ENCODE results near the gene SH3D19.
A peak's percentile ranks its signal among the peaks of the same experiment; 100 is the strongest.
"Not testable (repeated sequence)": the region's sequence is repeated elsewhere in the genome, so short reads cannot be mapped to it uniquely, and the experiment has no call there.

The SH3D19 gene

GRCh38 chr4:151287409-151287808, 38.0 kb downstream of the SH3D19 start:
- TF ChIP-seq CTCF (IDR thresholded peaks at IDR 0.05; ENCODE audit: control insufficient read depth, insufficient read depth, low read depth, low read length, missing control alignments), result no peak
- DNase-seq (ENCODE audit: low read depth), result no peak

DNA sequence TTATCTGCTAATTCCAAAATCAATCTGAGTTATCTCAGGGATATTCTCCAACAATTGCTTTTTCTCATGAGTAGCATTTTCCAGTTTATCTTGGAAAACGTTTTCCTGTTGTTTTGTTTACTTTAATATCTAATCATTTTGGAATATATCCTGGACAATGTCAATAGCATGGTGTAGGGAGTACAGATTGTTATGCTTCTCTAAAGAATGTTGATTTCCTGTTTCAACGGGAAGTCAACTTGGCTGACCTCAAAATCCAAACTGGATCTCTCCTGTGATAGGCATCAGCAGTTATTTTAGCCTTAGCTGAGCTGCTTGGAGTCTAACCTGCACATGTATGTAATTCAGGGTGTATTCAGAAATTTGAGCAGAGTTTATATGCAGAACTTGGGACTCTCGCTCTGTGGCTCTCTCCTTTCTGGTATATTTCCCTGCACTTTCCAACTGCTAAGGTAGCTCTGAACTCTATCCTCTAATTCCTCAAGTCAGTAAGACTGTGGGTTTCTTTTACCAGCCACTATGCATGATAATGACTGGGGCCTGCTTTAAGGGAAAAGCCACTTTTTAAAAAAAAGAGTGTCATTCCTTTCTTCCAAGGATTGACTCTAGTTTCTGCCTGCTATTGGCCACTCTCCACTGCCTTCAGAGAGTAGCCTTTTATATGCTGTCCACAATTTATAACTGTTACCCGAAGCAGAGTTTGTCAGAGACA, 40.7 kb downstream of the SH3D19 start:
- no peak for TF ChIP-seq CTCF (IDR thresholded peaks at IDR 0.05; ENCODE audit: control insufficient read depth, insufficient read depth, low read depth, low read length, missing control alignments)
- no peak for DNase-seq (ENCODE audit: low read depth)
- no peak overlapping the region for H3K4me3 ChIP-seq (ENCODE audit: control insufficient read depth, low read depth, low read length)

More at GRCh38 chr4:151287409-151287808, 38.0 kb downstream of the SH3D19 start:
- no peak overlapping the region for H3K4me3 ChIP-seq (ENCODE audit: control insufficient read depth, low read depth, low read length)

GRCh38 chr4:151276787-151277562, 48.4 kb downstream of the SH3D19 start, which contains the start of gene PRSS48:
Gene PRSS48 (plus strand): TSS chr4:151277161. CDS start chr4:151277173, 12 bp downstream.
- peak; percentile 93 for TF ChIP-seq CTCF (IDR thresholded peaks at IDR 0.05; ENCODE audit: control insufficient read depth, insufficient read depth, low read depth, low read length, missing control alignments)
- no peak for DNase-seq (ENCODE audit: low read depth)
- no peak within 1 kb of the TSS for H3K4me3 ChIP-seq (ENCODE audit: control insufficient read depth, low read depth, low read length)

DNA sequence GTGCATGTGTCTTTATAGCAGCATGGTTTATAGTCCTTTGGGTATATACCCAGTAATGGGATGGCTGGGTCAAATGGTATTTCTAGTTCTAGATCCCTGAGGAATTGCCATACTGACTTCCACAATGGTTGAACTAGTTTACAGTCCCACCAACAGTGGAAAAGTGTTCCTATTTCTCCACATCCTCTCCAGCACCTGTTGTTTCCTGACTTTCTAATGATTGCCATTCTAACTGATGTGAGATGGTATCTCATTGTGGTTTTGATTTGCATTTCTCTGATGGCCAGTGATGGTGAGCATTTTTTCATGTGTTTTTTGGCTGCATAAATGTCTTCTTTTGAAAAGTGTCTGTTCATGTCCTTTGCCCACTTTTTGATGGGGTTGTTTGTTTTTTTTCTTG, 56.5 kb downstream of the SH3D19 start:
- not testable (repeated sequence) for DNase-seq (ENCODE audit: low read depth); H3K4me3 ChIP-seq (ENCODE audit: control insufficient read depth, low read depth, low read length)

- H3K4me3 ChIP-seq (ENCODE audit: control insufficient read depth, low read depth, low read length), result no peak overlapping the region
- TF ChIP-seq CTCF (IDR thresholded peaks at IDR 0.05; ENCODE audit: control insufficient read depth, insufficient read depth, low read depth, low read length, missing control alignments), result no peak
- DNase-seq (ENCODE audit: low read depth), result no peak
These were observed 57.4 kb downstream of the SH3D19 start for GRCh38 chr4:151267822-151268535.

DNA sequence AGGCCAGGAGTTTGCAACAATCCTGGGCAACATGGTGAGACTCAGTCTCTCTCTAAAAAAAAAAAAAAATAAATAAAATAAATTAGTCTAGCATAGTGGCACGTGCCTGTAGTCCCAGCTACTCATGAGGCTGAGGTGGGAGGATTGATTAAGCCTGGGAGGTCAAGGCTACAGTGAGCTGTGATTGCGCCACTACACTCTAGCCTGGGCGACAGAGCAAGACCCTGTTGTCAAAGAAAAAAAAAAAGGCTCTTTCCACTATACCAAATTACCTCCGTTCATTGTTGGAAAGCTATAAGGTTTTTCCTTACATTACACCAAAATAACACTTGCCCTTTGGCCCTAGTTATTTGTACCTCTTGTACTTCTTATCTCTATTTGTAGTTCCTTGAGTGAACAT, 58.3 kb downstream of the SH3D19 start:
- H3K4me3 ChIP-seq (ENCODE audit: control insufficient read depth, low read depth, low read length), result no peak overlapping the region
- no peak for TF ChIP-seq CTCF (IDR thresholded peaks at IDR 0.05; ENCODE audit: control insufficient read depth, insufficient read depth, low read depth, low read length, missing control alignments)
- DNase-seq (ENCODE audit: low read depth), result no peak

Measured in AG09309 (cell line).